SK-N-SH (cell line): Measurements from ENCODE around the gene FOXL2NB. TPM values are rescaled to one million over a fixed set of nuclear protein-coding genes. Genes with fewer than 3 reads are reported as not detected.

Experiments
- CTCF ChIA-PET: fragments of 300-600, 350-600 bp; formaldehyde crosslinking; extraction: SDS; loops from one replicate; lab custom pipeline; 2021; lab: Yijun Ruan, JAX
- POLR2A ChIA-PET: fragments of 350-600 bp; sonication (Branson Sonifier 250); formaldehyde crosslinking; extraction: SDS; loops from one replicate; lab custom pipeline; 2020; ENCODE audit warnings: antibody characterized with exemption, inconsistent platforms; lab: Yijun Ruan, JAX
- DNase-seq: peaks from one replicate; pipeline ENCODE4 v3.0.0; 2012
- H2AFZ ChIP-seq: fragments of 200-600 bp; sonication (generic); 2 replicates; pipeline ENCODE4 v1.8.1; 2016; ENCODE audit warnings: antibody characterized with exemption, mild to moderate bottlenecking, low read depth
- H3F3A ChIP-seq: fragments of 200-600 bp; sonication (generic); replicated peaks from 2 replicates; pipeline ENCODE3; 2016; ENCODE audit warnings: antibody characterized with exemption, mild to moderate bottlenecking; ENCODE audit not compliant: insufficient read depth
- H3K27ac ChIP-seq, 2 experiments: fragments of 200-500 bp in 1 of 2; fragments of 200-600 bp in 1 of 2; sonication (Bioruptor generic) in 1 of 2; sonication (generic), shearing (Covaris generic) in 1 of 2; 2 replicates each; pipeline versions ENCODE4 v1.5.1 to v1.6.1; 2014 to 2016; ENCODE audit warnings: low read depth in 2 of 2, inconsistent platforms in 1 of 2, low read length in 1 of 2, mild to moderate bottlenecking in 1 of 2, mixed read lengths in 1 of 2
- H3K27me3 ChIP-seq: fragments of 200-600 bp; sonication (generic), shearing (Covaris generic); 2 replicates; pipeline ENCODE4 v1.6.1; 2016; ENCODE audit warnings: mixed run types; ENCODE audit not compliant: insufficient read depth
- H3K36me3 ChIP-seq, 2 experiments: fragments of 200-500 bp in 1 of 2; fragments of 200-600 bp in 1 of 2; sonication (Bioruptor generic) in 1 of 2; sonication (generic) in 1 of 2; replicated peaks in 1 of 2; 2 replicates each; pipeline versions ENCODE3 to v1.5.1; 2014 to 2016; ENCODE audit warnings: low read length in 1 of 2, mild to moderate bottlenecking in 1 of 2; ENCODE audit not compliant: insufficient read depth in 2 of 2, control insufficient read depth in 1 of 2
- H3K4me1 ChIP-seq, 2 experiments: fragments of 200-500 bp in 1 of 2; fragments of 200-600 bp in 1 of 2; sonication (Bioruptor generic) in 1 of 2; sonication (generic), shearing (Covaris generic) in 1 of 2; 2 replicates each; pipeline versions ENCODE4 v1.5.1 to v1.6.1; 2014 to 2016; ENCODE audit warnings: low read depth in 1 of 2, low read length in 1 of 2, mixed run types in 1 of 2; ENCODE audit not compliant: insufficient read depth in 2 of 2, control insufficient read depth in 1 of 2
- H3K4me2 ChIP-seq: fragments of 200-600 bp; sonication (generic), shearing (Covaris generic); 2 replicates; pipeline ENCODE4 v1.6.1; 2017; ENCODE audit warnings: mixed run types
- H3K4me3 ChIP-seq, 2 experiments: fragments of 200-500 bp in 1 of 2; fragments of 200-600 bp in 1 of 2; sonication (Bioruptor generic) in 1 of 2; sonication (generic), shearing (Covaris generic) in 1 of 2; 2 replicates each; pipeline versions ENCODE4 v1.5.1 to v1.8.1; 2014 to 2016; ENCODE audit warnings: low read depth in 2 of 2, inconsistent platforms in 1 of 2, low read length in 1 of 2, mild to moderate bottlenecking in 1 of 2, mixed read lengths in 1 of 2, moderate library complexity in 1 of 2
- H3K79me2 ChIP-seq: fragments of 200-600 bp; sonication (generic); 2 replicates; pipeline ENCODE4 v1.8.1; 2017; ENCODE audit warnings: mild to moderate bottlenecking; ENCODE audit not compliant: insufficient read depth
- H3K9ac ChIP-seq: fragments of 200-600 bp; sonication (generic); 2 replicates; pipeline ENCODE4 v1.6.1; 2017; ENCODE audit warnings: mixed run types
- H3K9me2 ChIP-seq: fragments of 200-600 bp; sonication (generic); 2 replicates; pipeline ENCODE4 v1.6.1; 2017; ENCODE audit warnings: mixed run types
- H3K9me3 ChIP-seq: fragments of 200-600 bp; sonication (generic); 2 replicates; pipeline ENCODE4 v1.6.1; 2017; ENCODE audit warnings: mixed run types, mild to moderate bottlenecking, moderate library complexity
- H4K20me1 ChIP-seq: fragments of 200-600 bp; sonication (generic); 2 replicates; pipeline ENCODE4 v1.6.1; 2017; ENCODE audit warnings: mild to moderate bottlenecking, mixed run types; ENCODE audit not compliant: insufficient read depth
- CHD2 ChIP-seq: fragments of 150-350 bp; IDR thresholded peaks from 2 replicates; pipeline ENCODE4 v1.6.1; 2018; ENCODE audit warnings: low read length; ENCODE audit not compliant: partially characterized antibody
- ELF1 ChIP-seq: IDR thresholded peaks from 2 replicates; pipeline ENCODE4 v1.4.0; 2012
- NFIC ChIP-seq: IDR thresholded peaks from 2 replicates; pipeline ENCODE4 v1.4.0; 2012; ENCODE audit warnings: borderline replicate concordance
- RAD21 ChIP-seq: IDR thresholded peaks from 2 replicates; pipeline ENCODE4 v1.6.1; 2012; ENCODE audit warnings: mild to moderate bottlenecking, low read length
- RCOR1 ChIP-seq: fragments of 150-350 bp; IDR thresholded peaks from 2 replicates; pipeline ENCODE4 v1.6.1; 2017; ENCODE audit warnings: antibody characterized with exemption, low read length
- RFX5 ChIP-seq: IDR thresholded peaks from 2 replicates; pipeline ENCODE4 v1.6.1; 2012; ENCODE audit warnings: mild to moderate bottlenecking, improper control_type of control experiment, low read length
- RXRA ChIP-seq: IDR thresholded peaks from 2 replicates; pipeline ENCODE4 v1.4.0; 2012; ENCODE audit warnings: low read depth, mild to moderate bottlenecking, borderline replicate concordance
- SMC3 ChIP-seq: IDR thresholded peaks from 2 replicates; pipeline ENCODE4 v1.6.1; 2012; ENCODE audit warnings: low read depth, low read length, improper control_type of control experiment
- TCF12 ChIP-seq: IDR thresholded peaks from 2 replicates; pipeline ENCODE4 v1.4.0; 2012
- TEAD4 ChIP-seq: IDR thresholded peaks from 2 replicates; pipeline ENCODE4 v1.4.0; 2012; ENCODE audit warnings: mild to moderate bottlenecking, borderline replicate concordance; ENCODE audit not compliant: insufficient read depth
- YY1 ChIP-seq: IDR thresholded peaks from 2 replicates; pipeline ENCODE4 v1.4.0; 2012; ENCODE audit warnings: low read depth, mild to moderate bottlenecking
- polyA plus RNA-seq, 3 experiments: library from polyadenylated mRNA; depleted of rRNA; stranded (reverse); fragments of >200 nt; gene quantifications; 2 replicates each; pipeline ENCODE4 v1.2.3, GENCODE V29; 2012
- TF ChIP-seq, protein P1 (sequence below): IDR thresholded peaks from 2 replicates; pipeline ENCODE4 v1.6.1; 2012; ENCODE audit warnings: mild to moderate bottlenecking, low read depth, low read length, moderate library complexity
- TF ChIP-seq, protein P2 (sequence below): fragments of 150-350 bp; IDR thresholded peaks from 2 replicates; pipeline ENCODE4 v1.6.1; 2016; ENCODE audit warnings: mild to moderate bottlenecking, low read depth, low read length
- TF ChIP-seq, protein P3 (sequence below): IDR thresholded peaks from 2 replicates; pipeline ENCODE4 v1.4.0; 2012; ENCODE audit warnings: low read depth, borderline replicate concordance
- TF ChIP-seq, protein P4 (sequence below): fragments of 200-600 bp; sonication (generic); IDR thresholded peaks from 2 replicates; pipeline ENCODE4 v1.6.1; 2017; ENCODE audit warnings: antibody characterized with exemption, mild to moderate bottlenecking, moderate library complexity
- TF ChIP-seq, protein P5 (sequence below): IDR thresholded peaks from 2 replicates; pipeline ENCODE4 v1.4.0; 2012; ENCODE audit warnings: low read depth

The FOXL2NB gene
- polyA plus RNA-seq, 1 of the 3 experiments (the other 2 are of a cell fraction) = not detected

DNA sequence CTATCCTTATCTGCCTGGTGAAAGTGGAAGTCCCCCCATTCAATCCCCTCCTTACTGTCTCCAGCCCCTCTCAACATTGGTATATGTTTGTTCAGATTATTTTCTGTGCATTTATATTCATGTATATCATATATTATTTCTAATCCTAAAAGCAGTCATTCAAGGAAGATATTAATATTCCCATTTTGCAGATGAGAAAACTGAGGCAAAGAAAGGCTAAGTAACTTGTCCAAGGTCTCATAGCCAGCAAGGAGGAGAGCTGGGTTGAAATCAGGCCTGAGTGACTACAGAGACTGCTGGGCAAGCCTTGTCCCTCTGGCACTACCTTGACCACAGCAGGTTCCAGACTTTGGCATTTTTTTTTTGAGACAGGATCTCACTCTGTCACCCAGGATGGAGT, 29.0 kb downstream of the FOXL2NB start:
- CTCF ChIA-PET = no interaction called here
- H4K20me1 ChIP-seq = no peaks in the 10 kb centered on the region
- no peaks in the 10 kb centered on the region for H3K79me2 ChIP-seq
- H3K4me2 ChIP-seq = no peak overlapping the region
- TF ChIP-seq, protein P1, sequence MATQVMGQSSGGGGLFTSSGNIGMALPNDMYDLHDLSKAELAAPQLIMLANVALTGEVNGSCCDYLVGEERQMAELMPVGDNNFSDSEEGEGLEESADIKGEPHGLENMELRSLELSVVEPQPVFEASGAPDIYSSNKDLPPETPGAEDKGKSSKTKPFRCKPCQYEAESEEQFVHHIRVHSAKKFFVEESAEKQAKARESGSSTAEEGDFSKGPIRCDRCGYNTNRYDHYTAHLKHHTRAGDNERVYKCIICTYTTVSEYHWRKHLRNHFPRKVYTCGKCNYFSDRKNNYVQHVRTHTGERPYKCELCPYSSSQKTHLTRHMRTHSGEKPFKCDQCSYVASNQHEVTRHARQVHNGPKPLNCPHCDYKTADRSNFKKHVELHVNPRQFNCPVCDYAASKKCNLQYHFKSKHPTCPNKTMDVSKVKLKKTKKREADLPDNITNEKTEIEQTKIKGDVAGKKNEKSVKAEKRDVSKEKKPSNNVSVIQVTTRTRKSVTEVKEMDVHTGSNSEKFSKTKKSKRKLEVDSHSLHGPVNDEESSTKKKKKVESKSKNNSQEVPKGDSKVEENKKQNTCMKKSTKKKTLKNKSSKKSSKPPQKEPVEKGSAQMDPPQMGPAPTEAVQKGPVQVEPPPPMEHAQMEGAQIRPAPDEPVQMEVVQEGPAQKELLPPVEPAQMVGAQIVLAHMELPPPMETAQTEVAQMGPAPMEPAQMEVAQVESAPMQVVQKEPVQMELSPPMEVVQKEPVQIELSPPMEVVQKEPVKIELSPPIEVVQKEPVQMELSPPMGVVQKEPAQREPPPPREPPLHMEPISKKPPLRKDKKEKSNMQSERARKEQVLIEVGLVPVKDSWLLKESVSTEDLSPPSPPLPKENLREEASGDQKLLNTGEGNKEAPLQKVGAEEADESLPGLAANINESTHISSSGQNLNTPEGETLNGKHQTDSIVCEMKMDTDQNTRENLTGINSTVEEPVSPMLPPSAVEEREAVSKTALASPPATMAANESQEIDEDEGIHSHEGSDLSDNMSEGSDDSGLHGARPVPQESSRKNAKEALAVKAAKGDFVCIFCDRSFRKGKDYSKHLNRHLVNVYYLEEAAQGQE = no peak
- TF ChIP-seq TCF12 = no peak
- TF ChIP-seq ELF1 = no peak
- TF ChIP-seq CHD2 = no peak
- no peak for TF ChIP-seq SMC3
- TF ChIP-seq YY1 = no peak
- TF ChIP-seq, protein P2, sequence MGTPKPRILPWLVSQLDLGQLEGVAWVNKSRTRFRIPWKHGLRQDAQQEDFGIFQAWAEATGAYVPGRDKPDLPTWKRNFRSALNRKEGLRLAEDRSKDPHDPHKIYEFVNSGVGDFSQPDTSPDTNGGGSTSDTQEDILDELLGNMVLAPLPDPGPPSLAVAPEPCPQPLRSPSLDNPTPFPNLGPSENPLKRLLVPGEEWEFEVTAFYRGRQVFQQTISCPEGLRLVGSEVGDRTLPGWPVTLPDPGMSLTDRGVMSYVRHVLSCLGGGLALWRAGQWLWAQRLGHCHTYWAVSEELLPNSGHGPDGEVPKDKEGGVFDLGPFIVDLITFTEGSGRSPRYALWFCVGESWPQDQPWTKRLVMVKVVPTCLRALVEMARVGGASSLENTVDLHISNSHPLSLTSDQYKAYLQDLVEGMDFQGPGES = no peak
- TF ChIP-seq RXRA = no peak
- TF ChIP-seq, protein P3, sequence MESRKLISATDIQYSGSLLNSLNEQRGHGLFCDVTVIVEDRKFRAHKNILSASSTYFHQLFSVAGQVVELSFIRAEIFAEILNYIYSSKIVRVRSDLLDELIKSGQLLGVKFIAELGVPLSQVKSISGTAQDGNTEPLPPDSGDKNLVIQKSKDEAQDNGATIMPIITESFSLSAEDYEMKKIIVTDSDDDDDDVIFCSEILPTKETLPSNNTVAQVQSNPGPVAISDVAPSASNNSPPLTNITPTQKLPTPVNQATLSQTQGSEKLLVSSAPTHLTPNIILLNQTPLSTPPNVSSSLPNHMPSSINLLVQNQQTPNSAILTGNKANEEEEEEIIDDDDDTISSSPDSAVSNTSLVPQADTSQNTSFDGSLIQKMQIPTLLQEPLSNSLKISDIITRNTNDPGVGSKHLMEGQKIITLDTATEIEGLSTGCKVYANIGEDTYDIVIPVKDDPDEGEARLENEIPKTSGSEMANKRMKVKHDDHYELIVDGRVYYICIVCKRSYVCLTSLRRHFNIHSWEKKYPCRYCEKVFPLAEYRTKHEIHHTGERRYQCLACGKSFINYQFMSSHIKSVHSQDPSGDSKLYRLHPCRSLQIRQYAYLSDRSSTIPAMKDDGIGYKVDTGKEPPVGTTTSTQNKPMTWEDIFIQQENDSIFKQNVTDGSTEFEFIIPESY = no peak
- TF ChIP-seq NFIC = no peak
- TF ChIP-seq RFX5 = no peak
- no peak for TF ChIP-seq TEAD4
- TF ChIP-seq, protein P4, sequence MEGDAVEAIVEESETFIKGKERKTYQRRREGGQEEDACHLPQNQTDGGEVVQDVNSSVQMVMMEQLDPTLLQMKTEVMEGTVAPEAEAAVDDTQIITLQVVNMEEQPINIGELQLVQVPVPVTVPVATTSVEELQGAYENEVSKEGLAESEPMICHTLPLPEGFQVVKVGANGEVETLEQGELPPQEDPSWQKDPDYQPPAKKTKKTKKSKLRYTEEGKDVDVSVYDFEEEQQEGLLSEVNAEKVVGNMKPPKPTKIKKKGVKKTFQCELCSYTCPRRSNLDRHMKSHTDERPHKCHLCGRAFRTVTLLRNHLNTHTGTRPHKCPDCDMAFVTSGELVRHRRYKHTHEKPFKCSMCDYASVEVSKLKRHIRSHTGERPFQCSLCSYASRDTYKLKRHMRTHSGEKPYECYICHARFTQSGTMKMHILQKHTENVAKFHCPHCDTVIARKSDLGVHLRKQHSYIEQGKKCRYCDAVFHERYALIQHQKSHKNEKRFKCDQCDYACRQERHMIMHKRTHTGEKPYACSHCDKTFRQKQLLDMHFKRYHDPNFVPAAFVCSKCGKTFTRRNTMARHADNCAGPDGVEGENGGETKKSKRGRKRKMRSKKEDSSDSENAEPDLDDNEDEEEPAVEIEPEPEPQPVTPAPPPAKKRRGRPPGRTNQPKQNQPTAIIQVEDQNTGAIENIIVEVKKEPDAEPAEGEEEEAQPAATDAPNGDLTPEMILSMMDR = no peak
- no peak for TF ChIP-seq RCOR1
- TF ChIP-seq, protein P5, sequence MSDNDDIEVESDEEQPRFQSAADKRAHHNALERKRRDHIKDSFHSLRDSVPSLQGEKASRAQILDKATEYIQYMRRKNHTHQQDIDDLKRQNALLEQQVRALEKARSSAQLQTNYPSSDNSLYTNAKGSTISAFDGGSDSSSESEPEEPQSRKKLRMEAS = no peak
- TF ChIP-seq RAD21 = no peak
- no peak for DNase-seq
- H3K36me3 ChIP-seq = no peaks in the 10 kb centered on the region
- POLR2A ChIA-PET = no interaction called here
- no peak overlapping the region for H2AFZ ChIP-seq
- H3K4me3 ChIP-seq = no peak overlapping the region
- no peaks in the 10 kb centered on the region; the same call in 1 of the 2 replicates for H3K27me3 ChIP-seq
- no peak overlapping the region for H3K9ac ChIP-seq
- H3K9me2 ChIP-seq = no peaks in the 10 kb centered on the region
- H3K4me1 ChIP-seq = no peaks in the 10 kb centered on the region
- no peak overlapping the region for H3K27ac ChIP-seq
- no peaks in the 10 kb centered on the region for H3K9me3 ChIP-seq
- no peaks in the 10 kb centered on the region for H3F3A ChIP-seq
